ENCODE data around the gene EPHB2.

GRCh38 chr1:22908880-22909426 is 198.3 kb downstream of the EPHB2 start:
- TF ChIP-seq CTCF (conservative IDR thresholded peaks at IDR 0.05; ENCODE audit: low read depth, low read length) (no peak), RCOR1 (IDR thresholded peaks at IDR 0.05; ENCODE audit: insufficient replicate concordance, low read length) (no peak), POLR2A (IDR thresholded peaks at IDR 0.05; ENCODE audit: low read depth, low read length) (no peak)

Measured in IMR-90 (cell line).